ENCODE results near the gene LHPP. TPM values are rescaled to one million over a fixed set of nuclear protein-coding genes. Genes with fewer than 3 reads are reported as not detected.
A peak's percentile ranks its signal among the peaks of the same experiment; 100 is the strongest.
"Not testable (repeated sequence)": the region's sequence is repeated elsewhere in the genome, so short reads cannot be mapped to it uniquely, and the experiment has no call there.

The LHPP gene, protein sequence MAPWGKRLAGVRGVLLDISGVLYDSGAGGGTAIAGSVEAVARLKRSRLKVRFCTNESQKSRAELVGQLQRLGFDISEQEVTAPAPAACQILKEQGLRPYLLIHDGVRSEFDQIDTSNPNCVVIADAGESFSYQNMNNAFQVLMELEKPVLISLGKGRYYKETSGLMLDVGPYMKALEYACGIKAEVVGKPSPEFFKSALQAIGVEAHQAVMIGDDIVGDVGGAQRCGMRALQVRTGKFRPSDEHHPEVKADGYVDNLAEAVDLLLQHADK
- 10 to 100 TPM; 11.4 to 17.7 (median 13.0) TPM for polyA plus RNA-seq (ENCODE audit: insufficient read depth in 1 of 5, insufficient read length in 5 of 5, low replicate concordance in 1 of 5)
- long read RNA-seq, donor 1, transcript LHPP-202 (7 exons, 1,622 nt): major isoform, 7 of 8 reads
- long read RNA-seq, donor 1, partial matches to known transcripts: 0 of 8 reads
- long read RNA-seq, donor 1, other reads (novel, unspliced or antisense): 0 of 8 reads
- long read RNA-seq, donor 2, transcript LHPP-202 (7 exons, 1,622 nt): major isoform, 11 of 12 reads
- long read RNA-seq, donor 2, partial matches to known transcripts: 0 of 12 reads
- long read RNA-seq, donor 2, other reads (novel, unspliced or antisense): 0 of 12 reads
- long read RNA-seq, donor 3, partial matches to known transcripts: 0 of 4 reads
- long read RNA-seq, donor 3, other reads (novel, unspliced or antisense): 0 of 4 reads
- long read RNA-seq, donor 4, transcript LHPP-202 (7 exons, 1,622 nt): major isoform, 5 of 6 reads
- long read RNA-seq, donor 4, partial matches to known transcripts: 0 of 6 reads
- long read RNA-seq, donor 4, other reads (novel, unspliced or antisense): 0 of 6 reads
- long read RNA-seq, donor 5, transcript LHPP-202 (7 exons, 1,622 nt): major isoform, 9 of 11 reads
- long read RNA-seq, donor 5, partial matches to known transcripts: 0 of 11 reads
- long read RNA-seq, donor 5, other reads (novel, unspliced or antisense): 0 of 11 reads
- long read RNA-seq, donor 6, transcript LHPP-202 (7 exons, 1,622 nt): major isoform, 7 of 14 reads
- long read RNA-seq, donor 6, partial matches to known transcripts: 6 of 14 reads
- long read RNA-seq, donor 6, other reads (novel, unspliced or antisense): 0 of 14 reads
- long read RNA-seq, donor 7, transcript LHPP-202 (7 exons, 1,622 nt): major isoform, 10 of 17 reads
- long read RNA-seq, donor 7, partial matches to known transcripts: 7 of 17 reads
- long read RNA-seq, donor 7, other reads (novel, unspliced or antisense): 0 of 17 reads
- long read RNA-seq, donor 8, transcript LHPP-202 (7 exons, 1,622 nt): major isoform, 5 of 5 reads
- long read RNA-seq, donor 8, partial matches to known transcripts: 0 of 5 reads
- long read RNA-seq, donor 8, other reads (novel, unspliced or antisense): 0 of 5 reads

DNA sequence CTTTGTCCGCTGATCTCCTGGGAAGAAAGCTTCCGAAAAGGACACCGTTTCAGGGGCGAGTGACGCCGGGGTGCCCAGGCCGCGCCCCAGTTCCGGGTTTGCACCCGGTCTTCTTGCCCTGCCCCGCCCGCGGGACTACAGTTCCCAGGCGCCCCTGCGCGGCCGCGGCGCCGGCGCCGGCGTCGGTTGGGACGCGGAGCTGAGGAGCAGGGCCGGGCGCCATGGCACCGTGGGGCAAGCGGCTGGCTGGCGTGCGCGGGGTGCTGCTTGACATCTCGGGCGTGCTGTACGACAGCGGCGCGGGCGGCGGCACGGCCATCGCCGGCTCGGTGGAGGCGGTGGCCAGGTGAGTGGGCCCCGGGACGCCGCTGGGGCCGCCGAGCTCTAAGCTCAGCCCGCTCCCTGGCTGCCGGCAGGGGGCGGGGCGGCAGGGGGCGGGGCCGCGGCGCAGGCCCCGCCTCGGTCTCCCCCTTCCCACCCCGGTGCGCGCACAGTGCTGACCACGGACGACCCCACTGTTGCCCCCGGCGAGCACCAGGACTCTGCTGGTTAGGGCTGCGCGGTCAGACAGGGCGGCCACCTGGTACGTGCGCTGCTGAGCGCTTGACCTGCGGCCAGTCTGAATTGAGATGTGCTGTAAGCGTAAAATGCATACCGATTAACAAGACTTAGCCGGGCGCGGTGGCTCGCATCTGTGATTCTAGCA, at the start of gene LHPP:
Gene LHPP (plus strand): TSS at position 182 of the 706 bp plus-strand sequence. CDS start 40 bp downstream, at position 222.
- DNase-seq: peak; percentile 84

DNA sequence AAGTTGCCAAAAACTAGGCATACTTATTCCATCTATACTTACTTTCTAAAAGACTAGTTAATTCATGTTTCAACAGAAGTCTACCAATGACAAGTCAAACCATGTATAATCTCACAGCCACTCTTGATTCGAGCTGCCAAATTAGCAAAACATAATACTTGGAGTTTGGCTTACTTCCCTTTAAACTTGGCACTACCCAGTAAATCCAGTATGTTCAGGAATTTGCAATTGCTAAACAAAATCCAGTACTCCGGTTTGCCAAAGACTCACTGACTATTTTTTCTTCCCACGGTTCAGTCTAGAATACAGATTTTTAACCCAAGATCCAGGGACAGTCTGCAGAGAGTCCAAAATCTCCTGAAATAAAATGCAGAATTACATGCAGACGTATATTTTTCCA, 47.5 kb upstream of the LHPP start:
- DNase-seq: peak; percentile 56 to 63

DNA sequence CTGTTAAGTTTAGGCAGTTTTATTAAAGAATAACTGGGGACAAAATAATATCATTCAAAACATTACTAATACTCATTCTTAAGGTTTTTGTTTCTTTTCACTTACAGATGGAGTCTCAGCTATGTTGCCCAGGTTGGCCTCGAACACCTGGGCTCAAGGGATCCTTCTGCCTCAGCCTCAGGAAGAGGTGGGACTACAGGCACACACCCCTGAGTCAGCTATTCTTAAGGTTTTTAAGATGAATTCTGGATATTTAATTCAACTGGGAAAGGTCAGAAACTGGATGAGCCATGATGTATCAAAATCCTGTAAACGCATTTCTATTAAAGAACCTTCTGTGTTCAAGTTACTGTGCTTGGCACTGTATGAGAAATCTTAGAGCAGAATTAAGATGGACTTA, 46.4 kb upstream of the LHPP start:
- DNase-seq: no peak

DNA sequence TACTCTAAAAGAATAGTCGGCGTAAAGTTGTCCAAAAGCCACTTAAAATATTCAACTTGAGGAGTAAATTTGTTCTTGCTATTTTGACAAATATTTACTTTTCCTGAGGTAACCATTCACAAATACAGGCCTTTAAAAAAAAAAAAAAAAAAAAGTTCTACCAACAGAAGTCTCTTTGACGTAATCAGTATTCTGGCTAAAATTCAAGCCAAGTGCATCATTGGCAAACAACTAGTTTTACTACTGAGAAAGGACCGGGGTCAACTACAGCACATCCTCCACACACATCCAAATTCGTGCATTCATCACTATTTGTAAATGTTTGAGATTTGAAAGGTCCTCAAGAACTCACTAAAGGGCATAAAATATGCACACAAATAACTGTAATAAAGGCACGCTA, 44.9 kb upstream of the LHPP start:
- DNase-seq: peak in 1 of 2 donors; percentile 42

DNA sequence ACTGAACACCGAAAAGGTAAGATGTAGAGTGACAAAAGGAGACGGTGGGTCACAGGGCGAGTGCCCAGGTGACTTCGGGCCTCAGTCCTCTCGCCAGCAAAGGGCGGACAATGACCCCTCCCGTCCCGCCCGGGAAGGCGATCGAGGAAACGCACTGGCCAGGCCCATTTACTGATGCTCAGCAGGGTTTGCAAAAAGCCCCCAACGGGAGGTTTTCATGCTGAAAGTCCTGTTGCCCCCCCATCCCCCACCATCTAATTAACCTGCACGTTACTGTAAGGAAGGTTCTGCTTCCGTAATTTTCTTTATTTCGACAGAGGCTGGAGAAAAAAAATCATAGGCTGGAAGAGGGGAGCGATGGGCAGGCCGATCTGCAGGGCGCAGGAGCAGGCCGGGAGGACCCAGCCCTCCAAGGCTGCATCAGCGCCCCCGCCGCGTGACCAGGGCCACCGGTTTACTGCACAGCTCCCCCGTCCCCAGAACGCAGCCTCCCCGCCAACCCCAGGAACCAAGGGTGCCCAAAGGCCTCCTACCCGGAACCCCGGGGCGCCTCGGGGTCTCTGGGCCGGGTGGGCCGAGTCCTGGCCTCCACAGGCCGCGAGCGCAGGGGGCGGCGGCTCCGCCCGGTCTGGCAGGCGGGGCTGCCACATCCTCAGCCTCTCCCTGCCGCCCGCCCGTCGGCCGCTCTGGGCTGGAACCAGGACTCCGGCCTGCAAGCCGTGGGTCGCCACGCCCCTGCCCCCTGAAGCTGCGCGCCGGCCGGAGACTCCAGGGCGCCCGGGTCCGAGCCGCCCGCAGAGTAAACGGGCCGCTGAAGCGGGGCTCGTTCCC, 43.5 kb upstream of the LHPP start:
- DNase-seq: peak; percentile 51 to 62

DNA sequence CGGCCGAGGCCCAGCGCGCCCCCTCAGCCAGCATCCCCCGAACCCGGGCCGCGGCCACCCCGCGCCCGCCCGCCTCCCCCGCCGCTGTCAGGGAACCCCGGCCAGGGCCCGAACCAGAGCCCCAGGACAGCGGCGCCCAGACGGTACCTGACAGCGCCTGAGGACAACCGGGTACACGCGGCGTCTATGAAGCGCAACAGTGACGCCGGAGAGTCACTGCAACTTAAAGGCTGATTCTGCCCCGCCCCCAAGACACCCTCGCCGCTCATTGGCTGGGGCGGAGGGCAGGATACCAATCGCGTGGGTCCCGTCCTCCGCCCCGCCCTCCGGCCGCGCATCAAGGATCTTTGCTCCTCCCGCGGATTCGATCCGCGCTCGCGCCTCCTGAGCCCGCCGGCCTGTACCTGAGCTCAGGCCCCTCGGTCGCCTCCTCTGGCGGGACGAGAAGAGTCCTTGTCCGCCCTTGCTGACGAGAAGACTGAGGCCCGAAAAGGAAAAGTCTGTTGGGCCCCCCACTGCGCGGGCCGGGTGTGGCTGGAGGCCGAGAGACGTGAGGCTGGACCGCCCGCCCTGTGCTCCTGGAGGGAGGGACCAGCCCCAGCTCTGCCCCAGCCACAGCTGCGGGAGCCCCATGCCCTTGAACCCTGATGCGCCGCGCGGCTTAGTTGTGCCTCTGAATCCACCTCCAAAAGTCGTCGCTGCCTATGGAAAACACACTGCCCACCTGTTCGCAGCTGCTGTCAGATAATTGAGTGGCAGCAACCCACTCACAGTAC, 42.7 kb upstream of the LHPP start, which contains the start of gene OAT:
Gene OAT (minus strand): TSS at position 198 of the 776 bp plus-strand sequence. CDS start 6,752 bp downstream, outside the sequence.
- DNase-seq: peak; percentile 94 to 95

DNA sequence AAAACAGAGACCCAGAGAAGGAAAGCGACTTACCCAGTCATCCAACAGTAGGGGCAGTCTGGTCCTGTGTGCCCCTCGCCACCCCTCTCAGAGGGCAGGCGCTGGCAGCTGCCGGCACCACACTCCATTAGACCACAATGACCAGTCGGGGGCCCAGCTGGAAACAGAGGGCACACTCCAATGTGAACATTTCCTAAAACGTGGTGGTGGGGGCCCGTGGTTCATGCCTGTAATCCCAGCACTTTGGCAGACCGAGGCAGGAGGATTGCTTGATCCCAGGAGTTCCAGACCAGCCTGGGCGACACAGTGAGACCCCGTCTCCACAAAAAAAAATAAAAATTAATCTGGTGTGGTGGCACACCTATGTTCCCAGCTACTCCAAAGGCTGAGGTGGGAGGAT, 42.0 kb upstream of the LHPP start:
- DNase-seq: no peak

DNA sequence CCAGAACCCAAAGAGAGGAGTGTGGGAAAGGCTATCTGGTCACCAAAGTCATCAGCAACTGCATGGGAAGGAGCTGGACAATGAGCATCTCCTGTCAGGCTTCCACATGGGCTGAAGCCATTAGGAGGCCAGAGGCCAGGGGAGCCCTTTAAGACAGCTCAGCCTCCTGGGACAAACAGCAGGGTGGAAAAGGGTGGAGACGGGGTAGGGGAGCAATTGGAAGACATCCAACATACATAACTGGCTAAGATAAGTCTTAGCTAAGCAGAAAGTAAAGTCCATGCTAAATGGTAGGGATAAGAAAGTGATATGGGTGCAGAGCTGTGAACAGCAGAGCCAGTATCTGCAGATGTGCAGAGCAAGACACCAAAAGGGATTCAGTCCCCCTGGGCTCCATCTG, 41.4 kb upstream of the LHPP start:
- no peak for DNase-seq

DNA sequence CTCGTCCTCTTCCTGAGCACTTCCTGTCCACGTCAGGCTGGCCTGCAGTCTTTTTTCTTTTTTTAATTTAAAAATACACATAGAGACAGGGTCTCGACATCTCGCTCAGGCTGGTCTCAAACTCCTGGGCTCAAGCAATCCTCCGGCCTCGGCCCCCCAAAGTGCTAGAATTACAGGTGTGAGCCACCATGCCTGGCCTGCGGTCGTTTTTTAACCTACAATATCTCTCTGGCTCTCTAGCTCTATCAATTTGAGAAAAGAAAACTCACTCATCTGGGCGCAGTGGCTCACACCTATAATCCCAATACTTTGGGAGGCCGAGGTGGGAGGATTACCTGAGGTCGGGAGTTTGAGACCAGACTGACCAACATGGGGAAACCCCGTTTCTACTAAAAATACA, 38.9 kb upstream of the LHPP start:
- no peak for DNase-seq

DNA sequence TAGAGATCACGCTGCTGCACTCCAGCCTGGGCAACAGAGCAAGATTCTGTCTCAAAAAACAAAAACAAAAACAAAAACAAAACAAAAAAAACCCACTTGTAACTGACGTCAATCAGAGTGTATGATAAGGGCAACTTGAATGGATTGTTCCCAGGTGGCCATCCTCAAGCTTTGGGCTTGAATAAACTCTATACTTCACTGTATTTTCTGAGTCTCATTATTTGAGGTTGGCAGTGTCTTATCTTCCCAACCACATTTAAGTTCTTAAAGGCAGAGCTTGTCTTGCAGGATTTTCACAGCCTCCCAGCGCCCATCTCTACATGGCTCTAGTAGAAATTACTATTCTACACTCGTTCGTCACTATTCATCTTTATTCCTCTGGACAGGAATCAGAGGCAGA, 37.8 kb upstream of the LHPP start:
- no peak for DNase-seq

DNA sequence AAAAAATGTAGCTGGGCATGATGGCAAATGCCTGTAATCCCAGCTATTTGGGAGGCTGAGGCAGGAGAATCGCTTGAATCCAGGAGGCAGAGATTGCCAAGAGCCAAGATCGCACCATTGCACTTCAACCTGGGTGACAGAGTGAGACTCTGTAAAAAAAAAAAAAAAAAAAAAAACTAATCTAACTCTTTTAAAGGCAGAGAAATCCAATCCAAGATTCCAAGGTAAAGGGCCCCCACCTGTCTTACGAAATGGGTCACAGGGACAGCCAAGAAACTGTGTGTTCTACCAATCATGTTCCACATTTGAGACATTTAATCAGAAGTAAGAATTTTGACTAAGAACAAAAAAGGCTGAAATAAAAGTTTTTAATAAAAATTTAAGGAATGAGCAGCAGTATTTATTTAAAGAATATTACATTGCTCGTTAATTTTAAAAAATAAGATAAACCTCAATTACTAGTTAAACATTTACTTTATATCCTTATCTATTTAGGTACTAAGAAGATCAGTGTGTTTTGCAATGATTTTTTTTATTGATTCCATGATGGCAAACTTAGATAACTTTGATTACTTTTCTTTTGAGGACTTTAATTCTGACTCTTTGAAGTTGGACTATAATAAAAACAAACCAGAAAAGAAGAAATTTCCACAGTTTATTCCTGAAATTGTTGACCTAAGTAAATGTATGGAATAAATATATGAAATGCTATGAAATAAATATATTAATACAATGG, 36.2 kb upstream of the LHPP start:
- DNase-seq: no peak

DNA sequence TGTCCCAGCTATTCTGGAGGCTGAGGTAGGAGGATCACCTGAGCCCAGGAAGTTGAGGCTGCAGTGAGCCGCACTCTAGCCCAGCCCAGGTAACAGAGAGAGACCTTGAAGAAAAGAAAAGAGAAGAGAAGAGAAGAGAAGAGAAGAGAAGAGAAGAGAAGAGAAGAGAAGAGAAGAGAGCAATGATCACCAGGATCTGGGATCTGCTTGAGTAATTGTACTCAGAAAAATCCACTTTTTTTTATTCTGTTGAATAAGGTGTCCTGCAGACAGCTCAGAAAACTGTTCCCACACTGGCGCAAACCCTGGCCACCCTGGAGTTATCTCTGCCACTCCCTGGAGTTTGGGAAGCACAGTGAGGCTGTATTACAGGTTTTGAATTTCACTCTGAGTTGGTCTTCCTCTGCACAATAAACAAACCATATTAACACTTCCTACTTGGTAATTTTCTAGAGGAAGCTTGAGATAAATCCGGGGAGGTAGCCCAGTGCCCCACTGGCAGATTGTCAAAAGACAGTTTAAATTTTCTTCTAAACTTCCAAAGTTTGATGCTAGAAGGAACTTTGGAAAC, 33.3 kb upstream of the LHPP start:
- no peak for DNase-seq

DNA sequence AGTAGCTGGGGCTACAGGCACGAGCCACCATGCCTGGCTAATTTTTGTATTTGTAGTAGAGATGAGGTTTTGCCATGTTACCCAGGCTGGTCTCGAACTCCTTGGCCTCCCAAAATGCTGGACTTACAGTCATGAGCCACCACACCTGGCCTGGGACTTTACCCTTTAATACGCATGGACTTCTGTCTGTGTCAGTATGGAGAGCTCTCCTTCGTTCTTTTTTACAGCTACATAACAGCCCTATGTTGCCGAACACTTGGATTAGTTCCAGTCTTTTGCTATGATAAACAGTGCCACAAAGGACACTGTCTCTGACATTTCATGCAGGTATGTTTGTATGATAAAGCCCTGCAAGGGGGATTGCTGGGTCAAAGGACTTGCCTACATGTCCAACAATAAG, 32.0 kb upstream of the LHPP start:
- no peak for DNase-seq

DNA sequence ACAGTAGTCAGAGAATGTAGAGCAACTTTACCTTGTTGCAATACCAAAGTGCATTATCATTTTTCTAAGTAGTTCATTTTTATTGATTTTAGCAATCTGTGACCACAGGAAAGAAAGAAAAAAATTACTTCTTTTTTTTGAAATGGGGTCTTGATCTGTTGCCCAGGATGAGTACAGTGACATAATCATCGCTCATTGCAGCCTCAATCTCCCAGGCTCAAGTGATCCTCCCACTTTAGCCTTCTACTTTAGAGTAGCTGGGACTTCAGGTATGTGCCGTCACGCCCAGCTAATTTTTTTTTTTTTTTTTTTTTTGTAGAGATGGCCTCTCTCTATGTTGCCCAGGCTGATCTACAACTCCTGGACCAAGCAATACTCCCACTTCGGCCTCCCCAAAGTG, 31.5 kb upstream of the LHPP start:
- DNase-seq: no peak

DNA sequence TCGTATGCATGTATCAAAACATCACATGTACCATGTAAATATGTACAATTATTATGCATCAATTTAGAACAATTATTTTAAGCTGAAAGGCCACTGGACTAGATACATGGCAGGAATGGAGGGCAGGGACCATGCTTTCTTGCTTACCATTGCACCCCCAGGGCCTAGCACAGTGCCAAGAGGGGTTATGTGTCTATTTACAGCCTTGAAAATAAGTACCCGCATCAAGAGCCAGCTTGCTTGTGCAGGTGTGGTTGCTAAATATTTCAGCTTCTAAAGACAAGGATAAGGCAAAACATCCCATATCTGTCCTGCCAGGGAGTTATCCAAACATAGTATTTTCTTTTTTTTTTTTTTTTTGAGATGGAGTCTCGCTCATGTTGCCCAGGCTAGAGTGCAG, 28.2 kb upstream of the LHPP start:
- no peak for DNase-seq

DNA sequence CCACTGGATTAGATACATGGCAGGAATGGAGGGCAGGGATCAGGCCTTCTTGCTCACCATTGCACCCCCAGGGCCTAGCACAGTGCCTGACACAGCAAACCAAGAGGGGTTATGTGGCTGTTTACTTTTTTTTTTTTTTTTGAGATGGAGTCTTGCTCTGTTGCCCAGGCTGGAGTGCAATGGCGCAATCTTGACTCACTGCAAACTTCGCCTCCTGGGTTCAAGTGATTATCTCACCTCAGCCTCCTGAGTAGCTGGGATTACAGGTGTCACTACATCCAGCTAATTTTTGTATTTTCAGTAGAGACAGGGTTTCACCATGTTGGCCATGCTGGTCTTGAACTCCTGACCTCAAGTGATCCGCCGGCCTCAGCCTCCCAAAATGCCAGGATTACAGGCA, 25.9 kb upstream of the LHPP start:
- DNase-seq: not testable (repeated sequence)

DNA sequence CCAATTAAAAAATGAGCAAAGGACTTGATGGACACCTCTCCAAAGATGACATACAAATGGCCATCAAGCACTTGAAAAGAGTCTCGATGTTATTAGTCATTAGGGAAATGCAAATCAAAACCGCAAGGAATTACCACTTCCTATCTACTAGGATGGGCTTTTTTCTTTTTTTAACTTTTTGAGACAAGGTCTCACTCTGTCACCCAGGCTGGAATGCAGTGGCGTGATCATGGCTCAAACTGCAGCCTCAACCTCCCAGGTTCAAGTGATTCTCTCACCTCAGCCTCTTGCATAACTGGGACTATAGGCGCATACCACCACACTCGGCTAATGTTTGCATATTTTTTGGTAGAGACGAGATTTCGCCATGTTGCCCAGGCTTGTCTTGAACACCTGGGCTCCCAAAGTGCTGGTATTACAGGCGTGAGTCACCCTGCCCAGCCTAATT, 25.4 kb upstream of the LHPP start:
- no peak for DNase-seq

DNA sequence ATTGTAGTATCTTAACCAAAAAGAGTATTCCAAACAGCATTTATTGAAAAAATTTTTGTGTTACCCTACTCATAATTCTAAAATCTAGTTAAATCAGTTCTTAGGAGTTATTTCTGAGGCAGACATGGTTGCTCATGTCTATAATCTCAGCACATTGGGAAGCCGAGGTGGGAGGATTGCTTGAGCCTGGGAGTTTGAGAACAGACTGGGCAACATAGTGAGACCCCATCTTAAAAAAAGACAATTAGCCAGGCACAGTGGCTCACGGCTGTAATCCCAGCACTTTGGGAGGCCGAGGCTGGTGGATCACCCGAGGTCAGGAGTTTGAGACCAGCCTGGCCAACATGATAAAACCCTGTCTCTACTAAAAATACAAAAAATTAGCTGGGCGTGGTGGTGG, 19.9 kb upstream of the LHPP start:
- DNase-seq: not testable (repeated sequence)
